ENCODE data around the gene NTM.

NTM gene

GRCh38 chr11:131572423-131572822 lies 202.0 kb downstream of the NTM start:
- DNase-seq, result no peak

DNA sequence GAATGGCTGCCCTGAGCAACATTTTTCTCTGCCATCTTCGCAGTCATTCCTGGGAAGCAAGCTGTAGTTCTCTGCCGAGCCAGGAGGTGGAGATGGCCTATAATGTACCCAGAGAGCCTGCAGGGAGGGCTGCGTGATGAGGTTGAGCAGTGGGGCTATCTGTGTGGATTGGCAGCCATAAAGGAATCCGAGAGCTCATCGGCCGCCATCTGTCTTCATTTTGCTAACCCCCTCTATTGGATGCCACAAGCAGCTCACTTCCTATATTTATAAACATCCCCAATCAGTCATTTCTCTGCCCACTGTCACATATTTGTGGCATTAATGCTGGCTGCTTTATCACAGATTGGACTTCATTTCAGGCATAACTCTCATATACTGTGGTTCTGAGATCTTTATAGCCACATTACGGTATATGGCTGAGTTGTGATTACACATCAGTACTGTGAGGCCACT lies 209.5 kb downstream of the NTM start:
- peak; percentile 4 for DNase-seq

- no peak for DNase-seq
These were observed 210.1 kb downstream of the NTM start for GRCh38 chr11:131580476-131580875.

GRCh38 chr11:131581046-131581445 lies 210.6 kb downstream of the NTM start:
- DNase-seq, result no peak

DNA sequence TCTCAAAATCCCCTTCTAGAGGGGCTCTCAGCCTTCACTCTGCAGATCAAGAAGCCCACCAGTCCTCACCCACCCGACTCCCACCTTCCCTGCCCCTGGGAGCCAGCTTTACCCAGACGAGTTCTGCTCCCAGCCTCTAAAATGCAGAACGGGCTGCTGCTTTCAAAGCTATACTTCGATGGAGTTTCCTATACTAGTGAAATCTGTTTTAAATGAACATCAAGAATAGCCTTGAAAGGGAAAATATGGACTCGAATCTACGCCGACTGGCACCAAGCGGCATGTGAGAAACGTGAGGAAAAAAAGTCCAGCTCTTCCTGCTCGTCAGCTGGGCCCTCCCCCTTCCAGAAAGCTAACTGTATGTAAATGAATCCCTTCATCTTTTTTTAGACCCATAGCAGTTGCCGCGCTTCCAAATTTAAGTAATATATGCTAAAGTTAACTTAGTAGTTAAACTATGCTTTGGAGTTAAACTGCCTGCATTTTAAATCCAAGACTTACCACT lies 211.7 kb downstream of the NTM start:
- DNase-seq, result no peak

DNA sequence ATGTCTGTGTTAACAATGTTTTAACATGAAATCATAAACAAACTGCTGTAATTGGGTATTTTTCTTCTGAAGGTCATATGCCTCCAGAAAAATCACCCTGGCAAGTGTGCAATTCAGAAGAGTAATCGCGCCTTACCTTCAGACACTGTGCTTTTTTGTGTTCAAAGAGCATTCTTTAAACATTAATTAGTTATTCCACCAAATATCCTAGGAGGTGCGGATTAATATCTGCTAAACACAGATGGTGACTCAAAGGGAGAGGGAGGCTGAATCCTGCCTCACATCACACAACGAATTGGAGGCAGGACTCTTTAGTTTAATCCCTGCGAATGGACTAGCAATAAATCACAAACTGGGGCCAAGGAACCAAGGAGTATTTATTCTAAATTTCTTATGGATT lies 213.0 kb downstream of the NTM start:
- no peak for DNase-seq

DNA sequence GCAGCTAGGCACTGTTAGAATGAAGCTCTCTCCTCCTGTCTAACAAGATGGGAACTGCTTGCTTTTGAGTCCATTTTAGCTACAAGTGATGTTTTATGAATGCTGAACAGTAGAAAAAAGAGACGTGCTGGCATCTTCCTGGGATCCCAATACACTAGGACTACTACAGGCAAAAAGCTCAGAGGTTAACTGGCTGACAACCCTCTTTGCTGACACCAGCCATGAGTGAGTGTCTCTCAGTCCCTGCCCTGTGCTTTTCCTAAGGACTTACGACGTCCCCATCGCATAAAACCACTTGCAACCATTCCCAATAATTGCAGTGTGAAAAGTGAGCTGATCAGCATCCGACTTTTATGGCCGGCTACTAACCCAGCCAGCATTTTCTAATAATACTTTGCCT lies 213.5 kb downstream of the NTM start:
- DNase-seq, result no peak

- no peak for DNase-seq
These were observed 214.6 kb downstream of the NTM start for GRCh38 chr11:131584785-131585592.

DNA sequence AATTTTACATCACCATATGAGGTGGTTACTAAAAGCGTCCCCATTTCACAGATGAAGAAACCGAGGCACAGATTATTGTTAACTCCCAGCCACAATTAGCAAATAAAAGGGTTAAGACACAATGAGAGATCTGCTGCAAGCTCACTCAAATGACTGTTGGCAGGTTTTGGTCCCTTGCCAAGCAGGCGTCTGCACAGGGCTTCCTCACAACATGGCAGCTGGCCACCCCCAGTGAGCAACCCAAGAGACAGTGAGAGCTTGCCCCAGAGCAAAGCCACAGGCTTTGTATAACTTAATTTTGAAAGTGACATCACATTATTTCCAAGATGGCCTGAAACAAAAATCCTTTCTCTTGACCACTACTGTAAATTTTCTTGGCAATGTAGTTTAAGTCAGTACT lies 217.6 kb downstream of the NTM start:
- no peak for DNase-seq

- DNase-seq, result no peak
These were observed 220.6 kb downstream of the NTM start for GRCh38 chr11:131591051-131591461.

- DNase-seq, result no peak
These were observed 221.7 kb downstream of the NTM start for GRCh38 chr11:131592152-131592551.

DNA sequence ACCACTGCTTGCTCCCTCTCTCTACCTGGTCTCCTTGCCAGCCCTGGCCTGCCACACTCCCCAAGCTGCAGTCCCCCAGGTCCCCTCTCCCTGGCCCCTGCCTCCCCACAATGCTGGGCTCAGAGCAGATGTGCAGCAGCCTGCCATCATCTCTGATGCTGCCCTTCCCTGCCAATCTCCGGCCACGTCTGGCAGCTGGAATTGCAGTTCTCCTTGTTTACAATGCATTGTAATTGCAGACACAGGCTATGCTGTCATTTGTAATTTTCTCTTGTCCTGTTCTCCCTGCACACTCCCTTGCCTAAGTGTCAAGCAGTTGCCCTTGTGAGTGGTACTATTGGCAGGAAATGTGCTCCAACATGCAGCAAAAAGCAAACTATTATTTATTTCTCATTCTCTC lies 222.3 kb downstream of the NTM start:
- DNase-seq, result peak; percentile 5

- no peak for DNase-seq
These were observed 222.9 kb downstream of the NTM start for GRCh38 chr11:131593301-131593700.

- peak; percentile 13 for DNase-seq
These were observed 225.4 kb downstream of the NTM start for GRCh38 chr11:131595797-131596196.

GRCh38 chr11:131597890-131598289 lies 227.5 kb downstream of the NTM start:
- no peak for DNase-seq

DNA sequence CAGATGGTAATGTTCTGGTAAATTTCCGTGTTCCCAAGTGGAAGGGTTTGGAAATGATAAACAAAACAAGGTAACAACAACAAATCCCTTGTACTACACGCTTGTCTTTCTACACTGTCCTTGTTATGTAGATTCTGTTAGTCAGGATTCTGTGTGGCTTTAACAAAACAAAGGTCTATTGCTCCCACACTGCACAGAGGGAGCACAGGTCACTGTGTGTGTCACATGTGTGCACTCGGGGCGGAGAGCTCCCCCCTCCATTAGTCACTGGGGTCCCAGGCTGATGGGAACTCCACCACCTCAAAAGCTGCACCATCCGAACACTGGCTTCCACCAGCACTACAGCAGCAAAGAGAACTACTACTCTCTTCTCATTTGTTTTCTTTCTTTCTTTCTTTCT lies 227.9 kb downstream of the NTM start:
- DNase-seq, result no peak

DNA sequence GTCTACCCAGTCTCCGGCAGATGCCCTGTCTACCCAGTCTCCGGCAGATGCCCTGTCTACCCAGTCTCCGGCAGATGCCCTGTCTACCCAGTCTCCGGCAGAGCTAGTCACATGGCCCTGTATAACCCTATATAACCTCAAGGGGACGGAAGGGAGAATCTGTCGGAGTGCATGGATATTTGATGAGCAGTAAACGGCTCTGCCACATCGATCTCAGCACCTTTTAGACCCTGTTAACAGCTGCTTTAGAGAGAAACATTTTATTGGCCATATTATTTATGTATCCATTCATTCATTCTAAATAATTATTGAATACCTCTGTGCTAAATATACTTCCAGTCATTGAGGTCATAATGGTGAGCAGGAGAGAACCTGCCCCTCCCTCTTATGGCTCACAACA lies 228.9 kb downstream of the NTM start:
- DNase-seq, result no peak

- no peak for DNase-seq
These were observed 230.2 kb downstream of the NTM start for GRCh38 chr11:131600628-131601027.

DNA sequence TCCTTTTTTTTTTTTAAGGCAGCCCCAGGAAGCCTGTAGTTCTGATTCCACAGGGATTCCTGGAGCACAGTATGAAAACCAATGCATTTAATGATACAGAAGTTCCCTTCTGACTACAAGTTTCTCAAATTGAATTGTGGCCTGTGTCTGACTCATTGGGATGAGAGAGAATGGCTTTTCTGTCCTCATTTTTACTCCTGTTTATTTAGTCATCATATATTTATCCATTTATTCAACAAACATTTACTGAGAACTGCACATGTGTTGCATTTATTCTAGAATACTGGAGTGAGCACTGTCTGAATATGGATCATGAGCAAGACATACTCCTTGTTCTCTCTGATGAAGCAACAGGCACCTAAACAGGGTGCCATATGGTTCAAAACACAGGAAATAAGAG lies 231.2 kb downstream of the NTM start:
- DNase-seq, result no peak

DNA sequence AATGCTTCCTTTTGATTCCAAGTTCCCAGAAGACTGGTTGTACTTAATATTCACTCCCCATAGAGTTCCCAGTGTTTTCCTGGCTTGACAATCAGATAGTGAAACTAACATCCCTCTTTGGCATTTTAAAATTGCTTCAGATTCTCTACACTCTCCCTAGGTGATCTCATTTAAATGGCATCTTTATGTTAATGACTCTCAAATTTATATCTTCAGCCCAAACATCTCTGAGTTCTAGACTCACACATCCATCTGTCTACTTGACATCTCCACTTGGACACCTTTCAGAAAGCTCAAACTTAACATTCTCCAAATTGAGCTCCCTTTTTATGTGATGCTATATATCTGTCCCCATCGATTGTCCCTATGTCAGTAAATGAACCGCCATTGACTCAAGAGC lies 232.0 kb downstream of the NTM start:
- DNase-seq, result no peak

DNA sequence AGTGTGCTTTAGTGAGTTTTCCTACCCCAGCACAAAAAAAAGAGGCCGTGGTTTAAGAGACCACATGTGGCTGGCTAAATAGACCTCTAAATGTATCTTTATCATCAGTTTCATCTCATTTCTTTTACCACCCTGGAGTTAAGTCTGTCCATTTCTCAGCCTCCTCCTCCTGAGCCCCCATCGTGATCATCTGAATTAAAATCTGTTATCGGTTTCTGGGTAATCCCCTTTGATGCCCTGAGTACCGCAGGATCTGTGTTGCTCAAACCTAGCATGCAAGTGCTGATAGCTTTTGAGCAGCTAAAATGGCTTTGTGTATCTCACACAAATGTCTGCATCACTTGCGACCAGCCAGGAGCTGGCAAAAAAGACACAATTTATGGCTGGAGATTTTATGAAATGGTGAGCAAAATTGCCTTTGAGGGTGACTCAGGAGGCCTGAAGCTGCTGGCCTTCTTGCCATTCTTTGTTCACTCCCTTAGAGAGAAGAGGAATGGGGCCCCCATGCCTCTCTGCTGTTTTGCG lies 236.5 kb downstream of the NTM start:
- DNase-seq, result no peak

- DNase-seq, result no peak
These were observed 238.9 kb downstream of the NTM start for GRCh38 chr11:131609337-131609736.

DNA sequence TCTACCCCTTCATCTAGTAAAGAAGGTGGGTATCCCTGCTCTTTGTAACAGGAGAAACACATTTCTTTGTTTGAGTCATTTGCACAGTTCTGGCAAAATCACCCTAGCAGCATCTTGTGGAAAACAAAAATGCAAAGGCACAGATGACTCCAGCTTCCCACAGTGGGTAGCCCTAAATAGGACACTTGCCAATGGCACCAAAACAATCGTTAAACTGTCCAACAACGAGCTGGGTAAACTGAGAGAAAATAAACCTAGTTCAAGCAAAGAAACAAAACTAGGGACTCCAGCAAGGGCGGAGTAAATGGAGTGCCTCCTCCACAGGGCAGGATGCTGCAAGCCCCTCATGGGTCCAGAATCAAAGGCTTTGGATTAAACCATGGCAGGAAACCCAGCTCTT lies 239.5 kb downstream of the NTM start:
- no peak for DNase-seq

DNA sequence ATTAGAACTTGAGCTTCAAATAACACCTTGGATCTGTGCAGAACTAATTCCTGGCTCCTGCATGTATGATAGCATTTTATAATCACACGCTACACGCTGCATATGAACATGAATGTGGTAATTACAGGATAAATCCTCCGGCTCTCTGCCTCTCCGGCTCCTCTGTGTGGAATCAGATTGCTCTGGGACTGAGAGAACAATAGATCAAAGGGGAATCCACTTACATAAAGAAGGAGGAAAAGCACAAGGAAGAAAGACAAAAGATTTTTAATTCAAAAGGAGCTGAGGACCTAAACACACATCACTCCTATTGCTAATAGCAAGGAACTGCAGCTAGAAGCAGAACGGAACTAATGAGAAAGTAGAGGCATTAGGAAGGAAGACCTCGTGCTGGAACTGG lies 240.9 kb downstream of the NTM start:
- DNase-seq, result no peak

GRCh38 chr11:131612533-131612932 lies 242.1 kb downstream of the NTM start:
- DNase-seq, result no peak
